ENCODE measurements around the gene MN1.

MN1 gene

DNA sequence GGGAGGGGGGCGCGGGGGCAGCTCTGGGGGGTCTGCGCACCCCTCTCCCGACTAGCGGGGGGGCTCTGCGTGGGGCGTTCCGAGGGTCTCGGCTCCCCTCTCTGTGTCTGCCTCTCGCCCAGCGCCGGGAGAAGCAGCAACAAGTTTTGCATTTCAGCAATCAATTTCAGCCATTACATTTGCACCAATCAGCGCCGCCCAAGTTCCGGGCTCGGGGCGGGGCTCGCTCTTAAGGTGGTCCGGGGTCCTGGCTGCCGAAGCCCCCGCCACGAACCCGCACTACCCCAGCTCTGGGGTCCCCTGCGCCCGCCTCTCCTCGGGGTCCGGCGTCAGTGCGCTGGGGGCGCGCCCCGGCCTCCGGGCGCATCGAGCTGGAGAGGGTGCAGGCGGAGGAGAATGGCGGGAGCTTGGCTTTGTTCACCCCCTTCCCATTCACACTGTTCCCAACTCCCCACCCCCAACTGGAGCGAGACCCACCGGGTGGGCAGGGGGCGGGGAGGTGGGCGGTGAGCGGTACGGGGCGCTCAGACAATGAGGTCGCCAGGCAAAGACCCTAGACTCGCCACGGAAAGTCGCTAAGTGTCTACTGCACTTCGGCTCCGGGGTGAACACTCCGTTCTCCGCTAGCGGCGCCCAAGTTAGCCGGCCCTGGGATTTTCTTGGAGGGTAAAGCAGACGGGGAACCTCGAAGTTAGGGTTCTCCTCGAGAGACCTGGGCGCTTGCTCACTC, at the start of gene MN1:
TSS of gene MN1 (minus strand) at position 141 of the 730 bp plus-strand sequence. CDS start 1,213 bp downstream, outside the sequence.
- peak; percentile 32 to 36 for DNase-seq

DNA sequence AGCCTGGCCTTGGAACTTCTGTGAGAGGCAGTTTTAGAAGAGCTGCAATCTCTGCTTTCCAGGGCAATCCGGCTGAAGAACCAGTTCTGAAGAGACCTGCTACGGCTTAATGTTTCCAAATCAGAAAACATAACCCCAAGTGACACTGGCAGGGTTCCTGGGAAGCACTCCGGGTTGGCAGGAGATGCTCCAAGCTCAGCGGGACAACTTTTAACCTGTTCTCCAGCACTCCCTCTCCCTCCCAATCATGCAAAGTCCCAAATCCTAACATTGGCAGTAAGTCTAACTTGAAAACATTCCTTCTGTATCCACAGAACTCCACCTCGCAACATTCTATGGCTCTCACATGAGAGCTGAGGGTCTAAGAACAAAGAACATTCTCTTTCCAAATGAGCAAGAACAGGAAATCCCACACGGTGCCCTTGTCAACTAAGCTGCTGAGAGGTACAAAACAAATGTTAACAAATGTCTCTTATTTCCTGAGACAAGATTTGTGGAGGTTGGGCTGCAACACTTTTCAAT, 48.5 kb upstream of the MN1 start:
- no peak for DNase-seq

DNA sequence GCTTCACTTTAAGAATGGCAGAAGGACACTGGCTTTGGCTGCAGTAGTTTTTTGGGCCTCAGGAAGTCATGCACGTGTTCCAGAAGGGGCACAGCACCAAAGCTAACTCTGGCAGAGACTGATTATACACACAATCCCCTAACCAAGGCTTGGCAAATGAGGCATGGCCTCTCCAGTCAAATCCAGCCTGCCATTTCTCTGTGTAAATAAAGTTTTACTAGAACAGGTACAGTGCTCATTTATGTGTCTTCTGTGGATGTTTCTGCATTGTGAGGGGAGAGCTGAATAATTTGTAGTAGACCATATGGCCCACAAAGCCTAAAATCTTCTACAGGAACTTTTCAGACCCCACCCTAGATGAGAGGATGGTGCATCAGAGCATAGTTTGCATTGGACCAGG, 46.4 kb upstream of the MN1 start:
- DNase-seq = no peak

DNA sequence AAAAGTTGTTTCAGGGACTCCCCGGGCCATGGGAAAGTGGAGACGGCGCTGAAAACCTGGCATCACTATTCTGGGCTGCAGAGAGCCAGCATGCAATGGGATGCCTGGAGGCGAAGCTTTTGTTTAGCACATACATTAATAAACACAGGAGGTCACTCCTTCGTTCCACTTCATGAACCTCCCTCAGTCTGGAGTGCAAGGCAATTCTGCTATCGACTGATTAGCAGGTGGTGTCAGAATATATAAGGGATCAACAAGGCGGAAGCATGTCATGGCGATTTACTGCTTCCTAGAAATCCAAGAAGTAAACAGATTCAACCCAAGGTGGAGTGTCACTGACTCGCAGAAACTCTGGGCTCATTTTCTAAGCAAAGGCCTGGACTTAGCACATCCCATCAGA, 45.4 kb upstream of the MN1 start:
- no peak for DNase-seq

DNA sequence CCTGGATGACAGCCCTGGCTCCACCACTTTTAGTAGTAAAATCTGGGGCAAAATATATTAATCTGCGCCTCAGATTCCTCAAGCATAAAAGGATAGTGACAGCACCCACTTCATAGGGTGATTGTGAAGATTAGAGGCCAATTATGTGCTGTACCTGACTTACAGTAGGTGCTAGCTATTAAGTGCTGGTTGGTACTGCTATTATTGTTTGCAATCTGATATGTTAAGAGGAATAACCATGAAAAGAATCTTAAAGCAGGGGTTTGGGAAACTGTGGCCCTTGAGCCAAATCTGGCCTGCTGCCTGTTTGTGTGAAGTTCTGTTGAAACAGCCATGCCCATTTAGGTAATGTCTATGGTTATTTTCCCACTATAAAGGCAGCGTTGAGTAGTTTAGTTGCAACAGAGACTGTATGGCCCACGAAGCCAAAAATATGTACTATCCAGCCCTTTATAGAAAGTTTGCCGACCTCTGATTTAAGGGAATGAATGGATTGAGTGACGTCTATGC, 44.7 kb upstream of the MN1 start:
- no peak for DNase-seq

DNA sequence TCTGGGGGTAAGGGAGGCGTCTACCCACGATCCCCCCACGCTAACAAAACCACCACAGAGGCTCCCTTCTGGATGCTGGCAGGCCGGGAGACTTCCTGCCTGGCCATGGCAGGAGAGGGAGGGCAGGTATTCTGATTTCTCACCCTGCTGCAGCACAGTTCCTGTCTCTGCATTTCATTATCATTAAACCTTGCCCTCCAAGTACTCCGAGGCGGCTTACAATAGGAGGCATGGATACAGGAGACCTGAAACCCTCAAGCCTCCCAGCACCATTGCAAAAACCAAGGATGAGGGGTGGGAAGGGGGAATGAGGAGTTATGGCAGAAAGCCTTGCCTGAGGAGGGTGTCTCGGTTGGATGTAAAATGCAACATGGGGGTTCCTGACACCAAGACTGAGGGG, 44.1 kb upstream of the MN1 start:
- DNase-seq = no peak

DNA sequence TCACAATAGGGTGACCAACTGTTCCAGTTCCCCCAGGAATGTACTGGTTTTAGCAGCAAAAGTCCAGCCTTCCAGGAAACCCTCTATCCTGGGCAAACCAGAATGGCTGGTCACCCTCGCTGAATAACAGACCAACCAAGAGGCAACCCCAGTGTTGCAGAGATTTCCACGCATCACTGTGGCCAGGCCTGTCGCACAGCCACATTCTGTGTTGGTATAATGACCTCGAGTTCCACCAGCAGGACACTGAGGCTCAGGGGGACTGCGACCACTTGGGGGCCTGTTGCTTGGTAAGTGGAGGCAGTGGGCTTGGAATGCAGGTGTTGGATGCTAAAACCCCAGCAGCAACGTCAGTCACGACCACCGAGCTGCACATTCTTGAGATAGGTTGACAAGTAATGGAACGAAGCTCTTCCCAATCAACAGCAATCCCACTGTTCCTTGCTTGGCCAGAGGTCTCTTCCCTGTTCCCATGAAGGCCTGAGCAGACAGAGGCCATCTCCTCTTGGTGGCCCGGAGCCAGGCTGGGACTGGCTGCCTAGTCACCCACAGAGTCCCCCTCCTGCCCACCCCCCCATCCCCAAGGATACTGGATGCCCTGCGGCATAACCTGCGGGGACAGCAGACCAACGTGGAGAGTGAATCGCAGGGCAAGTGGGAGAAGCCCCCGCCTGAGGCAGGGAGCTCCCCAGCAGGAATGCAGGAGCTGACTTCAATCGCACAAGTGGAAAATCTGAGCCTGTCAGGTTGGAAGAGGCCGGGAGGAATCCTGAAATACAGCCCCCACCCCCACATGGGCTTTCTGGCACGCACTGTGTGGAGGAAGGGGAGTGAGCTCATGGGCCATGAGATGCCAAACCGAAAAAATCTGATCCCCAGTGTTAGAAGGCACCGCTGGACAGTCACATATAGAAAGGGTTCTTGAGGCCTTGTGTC, 43.4 kb upstream of the MN1 start:
- no peak for DNase-seq

DNA sequence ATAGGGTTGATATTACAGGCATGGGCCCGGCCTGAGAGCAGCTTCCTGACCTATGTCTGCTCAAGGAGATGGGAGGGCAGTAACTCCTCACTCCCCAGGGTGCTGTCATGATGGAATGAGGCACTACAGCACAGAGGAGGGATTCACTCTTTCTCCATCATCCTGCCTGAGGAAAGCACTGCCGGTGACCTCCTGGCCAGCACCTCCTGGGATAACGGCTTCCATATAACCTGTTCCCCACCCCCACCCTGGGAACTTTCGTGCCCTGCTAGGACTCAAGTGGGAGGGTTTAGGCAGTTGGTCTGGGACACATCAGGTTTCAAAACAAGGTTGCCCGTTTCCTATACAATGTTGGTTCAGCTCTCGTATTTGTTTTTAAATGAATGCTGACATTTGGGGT, 42.7 kb upstream of the MN1 start:
- no peak for DNase-seq

DNA sequence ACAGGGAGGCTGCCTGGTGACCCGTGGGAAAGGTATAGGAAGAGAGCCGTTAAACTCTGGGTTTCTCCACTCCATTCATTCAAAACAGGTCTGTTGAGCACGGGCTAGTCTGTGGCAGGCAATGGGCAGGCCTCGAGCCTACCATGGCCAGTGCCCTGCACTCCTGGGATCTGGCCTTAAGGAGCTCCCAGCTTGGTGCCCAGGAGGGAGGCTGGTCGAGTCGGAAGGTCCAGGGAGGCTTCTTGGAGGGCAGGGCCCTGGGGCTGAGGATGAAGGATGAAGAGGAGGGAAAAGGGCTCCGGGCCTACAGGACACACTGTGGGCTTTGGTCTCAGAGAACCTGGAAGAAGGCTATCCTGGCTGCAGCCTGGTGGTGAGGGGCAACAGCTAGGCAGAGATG, 41.9 kb upstream of the MN1 start:
- DNase-seq = no peak

DNA sequence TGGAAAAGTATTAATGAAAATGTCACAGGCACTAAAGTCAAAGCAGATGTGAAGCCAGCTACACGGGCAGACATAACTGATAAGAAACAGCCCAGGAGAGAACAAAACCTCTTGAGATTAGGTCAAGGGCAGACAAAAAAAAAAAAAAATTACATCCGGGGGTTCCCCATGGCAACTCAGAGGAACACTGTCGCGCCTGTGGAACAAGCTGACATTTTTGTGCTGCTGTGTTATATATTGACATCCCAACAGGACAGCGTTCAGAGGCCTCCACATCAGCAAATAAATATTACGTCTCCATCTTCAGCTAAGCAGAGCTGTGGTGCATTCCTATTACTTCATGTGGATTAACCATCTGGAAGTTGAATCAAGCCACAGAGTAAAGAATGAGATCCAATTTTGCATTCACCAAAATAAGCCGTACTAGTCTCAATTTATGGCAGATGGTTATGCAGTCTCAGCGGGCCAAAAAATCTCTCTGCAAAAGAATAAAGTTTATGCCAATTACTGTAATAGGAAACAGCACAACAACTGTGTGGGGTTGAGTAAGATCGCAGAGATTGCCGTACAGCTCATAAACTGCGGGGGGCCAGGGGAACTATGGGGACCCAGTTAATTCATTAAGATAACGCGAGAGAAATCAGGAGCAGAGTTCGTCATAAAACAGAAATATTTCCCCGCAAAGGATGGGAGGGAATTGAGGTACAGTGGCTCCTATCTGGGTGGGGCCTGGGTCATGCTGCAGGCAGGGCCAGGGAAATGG, 41.3 kb upstream of the MN1 start:
- DNase-seq = no peak

DNA sequence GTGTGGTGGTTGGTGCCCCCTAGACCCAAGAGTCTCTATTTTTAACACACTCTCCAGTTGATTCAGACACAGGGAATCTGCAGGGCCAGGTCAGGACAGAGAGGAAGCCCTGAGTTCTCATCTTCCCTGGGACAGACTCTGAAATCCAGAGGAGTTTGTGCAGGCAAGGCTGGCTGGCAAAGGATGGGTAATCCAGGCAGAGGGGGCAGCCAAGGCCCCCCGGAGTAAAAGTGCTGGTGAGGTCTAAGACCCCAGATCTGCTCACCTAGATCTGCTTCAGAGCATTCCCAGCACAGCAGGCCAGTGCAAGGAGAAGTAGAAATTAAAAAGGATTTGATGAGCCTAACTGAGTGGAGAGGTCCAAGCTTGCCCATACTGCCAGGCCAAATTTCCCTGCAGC, 40.6 kb upstream of the MN1 start:
- DNase-seq = no peak

DNA sequence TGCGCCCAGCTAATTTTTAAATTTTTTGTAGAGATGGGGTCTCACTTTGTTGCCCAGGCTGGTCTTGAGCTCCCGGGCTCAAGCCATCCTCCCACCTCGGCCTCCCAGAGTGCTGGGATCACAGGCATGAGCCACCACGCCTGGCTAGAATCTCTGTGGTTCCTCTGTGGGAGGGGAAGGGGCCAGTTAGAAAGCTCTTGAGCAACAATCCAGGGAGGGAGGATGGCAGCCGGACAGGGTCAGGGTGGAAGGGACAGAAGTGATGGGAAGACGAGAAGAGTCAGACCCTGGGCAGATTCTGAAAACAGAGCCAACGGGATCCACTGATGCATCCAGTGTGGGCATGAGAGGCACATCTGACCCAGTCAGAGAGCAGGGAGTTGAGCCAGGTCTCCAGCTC, 38.9 kb upstream of the MN1 start:
- no peak for DNase-seq

DNA sequence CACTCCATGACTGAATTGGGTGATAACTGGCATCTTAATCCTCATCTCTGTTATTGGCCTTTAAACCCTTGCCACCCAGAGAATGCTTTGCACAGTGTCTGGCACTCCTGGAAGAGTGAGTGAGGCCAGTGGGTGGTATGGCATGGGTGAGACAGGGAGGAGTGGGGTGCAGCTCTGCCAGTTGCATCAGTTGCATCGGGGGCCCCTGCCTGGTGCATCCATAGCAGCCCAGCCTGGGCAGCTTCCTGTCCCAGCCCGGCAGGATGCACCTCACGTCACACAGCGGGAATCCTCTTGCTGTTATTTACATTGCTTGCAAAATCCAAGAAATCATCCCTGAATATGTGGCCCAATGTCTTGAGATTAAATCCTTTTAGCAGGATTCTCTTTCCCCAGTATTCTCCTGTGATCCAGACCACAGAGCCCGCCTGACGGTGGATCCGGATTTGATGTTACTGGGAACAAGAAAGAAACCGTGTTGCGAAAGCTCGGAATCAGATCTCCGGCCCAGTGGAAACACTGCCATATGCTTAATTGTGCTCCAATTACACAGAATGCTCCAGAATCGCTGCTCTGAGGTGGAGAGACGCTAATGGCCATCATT, 37.6 kb upstream of the MN1 start:
- DNase-seq = no peak

DNA sequence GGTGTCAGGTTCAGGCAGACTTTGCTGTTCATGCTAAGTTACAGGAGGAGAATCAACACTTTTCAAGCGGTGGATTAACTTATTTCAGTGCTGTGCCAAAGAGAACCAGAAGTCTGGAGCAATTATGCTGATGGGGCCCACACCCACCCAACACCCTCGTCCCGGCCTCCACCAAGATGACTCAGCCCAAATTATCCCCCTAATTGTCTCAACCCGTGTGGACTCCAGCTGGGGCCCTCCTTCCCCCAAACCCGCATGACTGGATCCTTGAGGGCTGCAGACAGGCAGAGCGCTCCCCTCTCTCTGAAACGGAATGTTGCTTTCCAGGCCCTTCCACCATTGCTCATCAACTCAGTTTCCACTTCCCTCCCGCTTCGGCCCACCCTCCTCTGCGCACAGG, 34.6 kb upstream of the MN1 start:
- DNase-seq = no peak

DNA sequence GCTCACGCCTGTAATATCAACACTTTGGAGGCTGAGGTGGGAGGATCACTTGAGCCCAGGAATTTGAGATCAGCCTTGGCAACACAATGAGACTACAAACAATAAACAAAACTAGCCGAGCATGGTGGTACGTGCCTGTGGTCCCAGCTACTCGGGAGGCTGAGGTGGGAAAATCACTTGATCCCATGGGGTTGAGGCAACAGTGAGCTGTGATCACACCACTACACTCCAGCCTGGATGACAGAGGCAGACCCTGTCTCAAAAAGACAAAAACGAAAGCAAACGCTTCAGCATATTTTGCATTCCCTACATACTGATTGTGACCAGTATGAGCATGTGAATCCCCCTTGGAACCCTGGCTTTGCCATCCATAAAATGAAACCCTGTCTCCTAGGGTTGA, 33.9 kb upstream of the MN1 start:
- no peak for DNase-seq

DNA sequence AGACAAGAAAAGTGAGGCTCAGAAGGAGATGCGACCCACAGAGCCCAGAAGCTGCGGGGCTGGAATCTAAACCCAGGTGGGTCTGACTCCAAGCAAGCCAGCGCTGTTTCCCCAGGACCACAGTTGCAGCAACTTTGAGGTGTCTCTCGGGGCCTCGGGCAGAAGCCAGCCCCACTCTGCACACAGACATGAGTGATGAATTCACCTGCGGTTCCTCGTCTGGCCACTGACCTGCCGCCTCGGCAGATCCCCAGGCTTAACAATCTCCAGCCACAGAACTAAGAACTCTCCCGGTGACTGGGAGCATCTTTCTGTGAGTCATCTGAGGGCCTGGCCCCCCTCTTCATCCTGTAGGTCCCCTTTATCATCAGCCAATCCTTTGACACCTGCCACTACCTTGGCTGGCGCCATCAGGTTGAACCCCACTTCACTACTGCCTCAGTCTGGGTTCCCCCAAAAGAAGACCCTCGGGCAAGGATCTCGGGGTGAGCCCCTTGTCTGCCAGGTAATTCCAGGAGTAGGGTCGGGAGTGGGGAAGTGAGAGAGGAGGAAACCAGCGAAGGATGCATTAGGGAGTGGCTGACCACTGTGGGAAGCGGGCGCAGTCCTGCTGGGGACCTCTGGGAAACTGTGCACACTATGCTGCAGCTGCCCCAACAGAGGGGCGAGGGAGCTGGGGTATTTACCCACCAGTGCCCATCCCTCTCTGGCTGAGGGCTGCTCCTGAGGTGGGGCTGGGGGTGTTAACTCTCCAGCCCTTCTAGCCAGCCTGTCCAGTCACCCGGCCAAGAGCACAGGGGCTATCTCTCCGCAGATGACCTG, 33.0 kb upstream of the MN1 start:
- no peak for DNase-seq

DNA sequence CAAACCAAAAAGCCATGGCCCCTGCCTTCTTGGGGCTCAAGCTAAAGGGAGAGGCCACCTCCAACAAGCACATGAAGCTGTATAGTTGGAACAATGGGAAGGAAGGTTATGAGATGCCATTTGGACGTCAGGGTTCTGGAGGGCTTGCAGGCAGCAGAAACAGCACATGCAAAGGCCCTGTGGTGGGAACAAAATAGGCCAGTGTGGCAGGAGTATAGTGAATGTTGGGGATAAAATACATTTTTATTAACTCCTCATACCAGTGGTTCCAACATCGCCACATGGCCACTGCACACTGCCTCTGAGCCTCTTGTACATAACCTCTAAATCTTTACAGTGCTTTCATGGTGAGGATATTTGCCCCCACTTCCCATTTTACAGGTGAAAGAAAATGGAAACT, 32.2 kb upstream of the MN1 start:
- no peak for DNase-seq

DNA sequence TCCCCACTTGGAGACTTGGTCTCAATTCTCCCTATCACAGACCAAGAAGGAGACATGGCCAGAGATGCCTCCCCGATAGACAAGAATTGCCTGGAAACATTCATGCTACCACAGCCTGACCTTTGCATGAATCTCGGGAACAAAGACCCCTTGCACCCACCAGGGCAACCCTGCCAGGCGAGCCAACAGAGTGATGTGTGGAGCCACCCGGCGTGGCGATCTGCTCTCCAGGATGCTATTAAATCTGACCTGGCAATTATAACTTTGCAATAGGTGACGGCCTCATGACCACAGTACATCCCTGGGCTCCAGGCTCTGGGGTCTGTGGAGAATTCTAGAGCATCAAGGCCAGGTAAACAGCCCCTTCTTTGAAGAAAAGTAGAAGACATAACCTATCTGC, 31.1 kb upstream of the MN1 start:
- DNase-seq = no peak

DNA sequence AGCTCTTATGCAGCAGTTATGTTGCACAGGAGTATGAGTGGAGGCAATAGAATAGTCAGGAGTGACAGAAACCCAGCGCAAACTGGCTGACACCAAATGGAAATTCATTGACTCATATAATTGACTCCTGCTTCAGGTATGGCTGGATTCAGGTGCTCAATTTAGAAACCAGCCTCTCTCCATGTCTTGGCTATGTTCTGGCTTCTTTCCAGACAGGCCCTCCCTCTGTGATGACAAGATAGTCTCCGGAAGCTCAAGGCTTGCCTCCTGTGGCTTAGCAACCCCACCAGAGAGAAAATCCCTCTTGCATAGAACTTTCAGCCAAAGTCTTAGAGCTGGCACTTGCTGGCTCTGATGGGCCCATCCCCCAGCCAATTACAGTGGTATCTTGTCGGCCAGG, 28.1 kb upstream of the MN1 start:
- DNase-seq = no peak

DNA sequence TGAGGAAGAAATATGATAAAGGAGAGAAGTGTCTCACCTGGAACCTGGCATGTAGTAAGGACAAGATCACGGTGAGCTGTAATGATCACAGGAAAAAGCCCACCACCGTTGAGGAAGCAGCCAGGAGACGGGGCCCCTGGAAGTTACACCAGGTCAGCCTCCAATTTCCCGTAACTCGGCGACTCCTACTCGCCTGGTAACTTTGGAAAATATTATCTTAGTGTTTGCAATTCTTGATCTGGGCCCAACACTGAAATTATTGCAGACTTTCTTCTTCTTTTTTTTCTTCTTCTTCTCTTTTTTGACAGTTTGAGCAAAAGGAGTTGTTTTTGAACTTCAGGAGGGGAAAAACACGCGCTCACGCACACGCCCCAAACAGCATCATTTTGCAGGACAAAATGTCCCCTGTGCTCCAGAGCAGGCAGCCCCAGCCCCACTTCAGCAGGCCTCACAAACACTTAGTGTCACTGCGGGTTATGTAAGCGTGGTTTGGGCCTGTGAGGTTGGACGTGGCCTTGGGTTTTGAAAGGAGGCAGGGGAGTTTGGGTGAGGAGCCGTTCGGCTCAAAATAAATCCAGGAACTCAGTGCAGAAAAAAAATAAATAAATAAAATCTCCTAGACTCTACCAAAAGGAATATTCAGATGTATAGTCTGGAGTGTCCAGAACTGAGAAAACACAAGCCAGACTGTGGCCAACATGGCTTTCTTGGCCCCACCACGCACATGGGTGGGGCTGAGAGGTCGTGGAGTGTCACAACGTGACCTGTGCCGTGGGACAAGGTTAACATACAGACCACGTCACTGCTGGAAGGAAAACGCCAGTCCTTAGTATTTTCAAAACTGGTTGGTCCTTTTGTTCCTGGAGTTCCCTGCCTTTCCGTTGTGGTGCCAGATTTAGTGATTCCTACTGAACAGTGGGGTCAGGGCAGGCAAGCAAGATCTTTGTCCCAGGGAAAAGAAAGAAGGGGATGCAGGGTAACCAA, 26.3 kb upstream of the MN1 start:
- no peak for DNase-seq

Measured in stimulated activated CD4-positive, alpha-beta T cell treated with anti-CD3 and anti-CD28 coated beads, Interleukin-2, amount 100 ng/mL, for 48 hours (primary cell).